CD4-positive, alpha-beta T cell treated with Interferon alpha-2 for 1 hour (primary cell): Measurements from ENCODE around the gene ARG2.
"Not testable (repeated sequence)": the region's sequence is repeated elsewhere in the genome, so short reads cannot be mapped to it uniquely, and the experiment has no call there.

Experiments used
- DNase-seq, 2 donors: peaks; one replicate each; pipeline ENCODE4 v3.0.0-alpha.2; 2020 to 2022

The ARG2 gene

DNA sequence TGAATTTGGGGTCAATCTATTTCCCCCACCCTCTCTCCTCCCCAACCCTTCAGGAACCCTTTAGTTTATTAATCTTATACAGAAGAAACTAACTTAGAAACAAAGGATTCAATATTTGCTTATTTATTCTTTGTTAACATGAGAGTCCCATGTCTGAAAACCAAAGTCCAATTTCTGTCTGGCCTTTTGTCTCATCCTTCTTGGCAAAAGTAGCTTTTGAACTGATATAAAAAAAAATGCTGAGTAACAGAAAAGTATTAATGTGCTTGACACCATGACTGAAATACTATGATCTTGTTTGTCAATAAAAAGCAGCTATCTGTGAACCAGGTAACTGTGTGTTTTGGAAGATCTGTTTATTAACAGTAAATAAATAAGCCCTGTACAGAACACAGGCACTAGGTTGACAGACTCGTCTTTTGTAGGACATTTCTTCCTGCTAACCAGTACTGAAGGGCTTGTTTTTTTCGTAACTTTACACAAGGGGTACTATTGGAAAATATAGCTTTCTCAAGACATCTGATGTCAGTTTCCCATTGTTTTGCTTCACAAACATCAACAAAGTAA, 30.4 kb upstream of the ARG2 start:
- no peak for DNase-seq

DNA sequence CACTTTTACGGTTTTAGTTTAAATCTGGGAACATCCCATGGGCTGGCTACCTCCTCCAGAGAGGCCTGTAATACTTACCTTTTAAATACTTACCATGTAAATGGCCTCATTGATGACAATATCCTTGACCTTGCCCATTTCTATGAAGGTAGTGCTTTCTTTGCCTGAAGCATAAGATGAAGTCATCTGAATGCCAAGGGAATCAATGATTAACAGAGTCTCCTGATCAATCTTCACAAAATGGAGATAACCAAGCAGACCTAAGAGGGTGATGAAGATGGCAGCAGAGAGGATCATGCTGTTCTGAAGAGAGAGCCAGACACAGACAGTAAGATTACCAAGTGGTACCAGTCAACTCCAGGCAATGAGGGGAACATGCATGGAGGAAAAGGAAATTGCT, 26.1 kb upstream of the ARG2 start:
- DNase-seq = not testable (repeated sequence)

DNA sequence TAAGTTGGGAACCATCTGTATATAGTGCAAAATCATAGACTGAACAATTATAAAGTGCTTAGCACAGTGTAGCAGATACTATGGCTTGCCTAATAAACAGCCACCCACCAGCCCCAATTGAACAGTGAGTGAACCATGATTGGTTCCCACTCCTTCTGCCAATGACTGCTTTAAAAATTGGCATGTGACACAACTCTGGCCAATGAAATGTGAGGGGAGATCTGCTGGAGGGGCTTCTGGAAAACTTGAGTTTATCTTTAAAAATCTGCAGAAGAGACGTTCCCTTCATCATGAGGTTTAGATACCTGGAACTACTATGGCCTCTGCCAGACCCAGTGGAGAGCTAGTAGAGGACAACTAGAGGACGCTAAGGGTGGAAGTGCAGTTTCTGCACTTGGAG, 24.3 kb upstream of the ARG2 start:
- DNase-seq = no peak

DNA sequence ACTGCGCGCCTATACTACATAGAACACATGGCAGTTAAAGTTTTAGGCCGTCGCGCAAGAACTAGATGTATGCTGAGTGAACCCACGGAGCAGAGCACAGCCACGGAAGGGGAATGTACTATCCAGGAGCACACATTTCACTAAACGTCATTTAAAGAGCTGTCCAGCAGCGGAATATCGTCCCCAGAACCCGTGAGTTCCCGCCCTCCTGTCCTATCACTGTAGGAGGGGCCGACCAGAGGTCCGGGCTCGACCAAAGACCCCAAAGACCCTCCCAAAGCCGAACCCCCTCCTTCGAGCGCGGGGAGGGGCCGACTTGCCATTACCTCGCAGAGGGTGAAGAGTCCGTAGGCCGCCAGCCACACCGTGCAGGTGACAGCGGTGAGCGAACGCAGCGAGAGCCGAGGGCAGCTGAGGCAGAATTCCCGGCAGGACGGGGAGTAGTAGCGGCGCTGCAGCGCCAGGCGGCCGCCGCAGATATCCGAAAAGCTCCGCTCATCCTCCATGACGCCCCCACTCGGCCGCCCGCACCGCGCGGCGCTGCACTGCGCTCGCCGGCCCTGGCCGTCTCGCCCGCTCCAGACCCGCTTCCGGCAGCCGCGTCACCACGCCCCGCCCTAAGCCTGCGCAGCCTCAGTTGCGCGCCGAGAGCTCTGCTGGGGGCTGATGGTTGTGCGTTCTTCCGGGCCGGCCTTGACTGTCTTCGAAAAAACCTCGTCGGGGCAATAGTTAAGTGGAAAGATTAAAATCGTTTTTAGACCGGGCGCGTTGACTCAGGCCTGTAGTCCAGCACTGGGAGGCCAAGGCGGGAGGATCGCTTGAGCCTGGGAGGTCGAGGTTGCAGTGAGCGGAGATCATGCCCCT, 19.8 kb upstream of the ARG2 start, which contains the start of gene PIGH:
PIGH (minus strand) TSS at position 571 of the 864 bp plus-strand sequence; CDS start at position 506, 65 bp downstream.
- peak; percentile 94 to 96 for DNase-seq

DNA sequence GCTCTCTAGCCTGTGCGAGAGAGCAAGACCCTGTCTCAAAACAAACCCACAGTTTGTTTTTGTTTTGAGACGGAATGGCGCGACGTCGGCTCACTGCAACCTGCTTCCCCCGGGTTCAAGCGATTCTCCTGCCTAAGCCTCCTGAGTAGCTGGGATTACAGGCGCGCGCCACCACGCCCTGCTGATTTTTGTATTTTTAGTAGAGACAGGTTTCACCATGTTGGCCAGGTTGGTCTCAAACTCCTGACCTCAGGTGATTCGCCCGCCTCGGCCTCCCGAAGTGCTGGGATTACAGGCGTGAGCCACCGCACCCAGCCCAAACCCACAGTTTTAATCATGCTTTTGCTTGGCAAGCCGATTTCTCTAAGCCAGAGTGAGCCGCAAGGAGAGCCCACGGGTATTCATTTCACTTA, 19.2 kb upstream of the ARG2 start:
- not testable (repeated sequence) for DNase-seq

DNA sequence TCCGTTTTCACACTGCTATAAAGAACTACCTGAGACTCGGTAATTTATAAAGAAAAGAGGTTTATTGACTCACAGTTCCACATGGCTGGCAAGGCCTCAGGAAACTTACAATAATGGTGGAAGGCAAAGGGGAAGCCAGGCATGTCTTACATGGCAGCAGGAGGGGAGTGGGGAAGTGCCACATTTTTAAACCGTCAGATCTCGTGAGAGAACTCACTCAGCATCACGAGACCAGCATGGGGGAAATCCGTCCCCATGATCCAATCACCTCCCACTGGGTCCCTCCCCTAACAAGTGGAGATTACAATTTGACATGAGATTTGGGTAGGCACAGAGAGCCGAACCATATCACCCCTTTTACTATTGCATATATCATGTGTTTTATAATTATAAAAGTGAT, 17.6 kb upstream of the ARG2 start:
- DNase-seq = no peak

DNA sequence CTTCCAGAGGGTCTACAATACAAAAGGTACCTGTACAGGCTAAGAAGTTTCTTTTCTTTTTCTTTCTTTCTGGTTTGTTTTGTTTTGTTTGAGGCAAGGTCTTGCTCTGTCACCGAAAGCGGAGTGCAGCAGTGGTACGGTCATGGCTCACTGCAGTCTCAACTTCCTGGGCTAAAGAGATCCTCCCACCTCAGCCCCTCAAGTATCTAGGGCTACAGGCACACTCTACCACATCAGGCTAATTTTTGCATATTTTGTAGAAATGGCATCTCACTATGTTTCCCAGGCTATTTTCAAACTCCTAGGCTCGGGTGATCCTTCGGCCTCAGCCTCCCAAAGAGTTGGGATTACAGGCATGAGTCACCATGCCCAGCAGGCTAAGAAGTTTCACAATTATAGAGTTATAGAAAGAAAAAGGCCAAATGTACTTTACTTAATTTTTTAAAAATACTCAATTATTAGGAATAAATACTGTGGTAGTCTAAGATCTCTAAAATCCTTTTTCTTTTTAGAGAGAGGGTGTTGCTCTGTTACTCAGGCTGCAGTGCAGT, 16.6 kb upstream of the ARG2 start:
- DNase-seq = peak in 1 of 2 donors; percentile 55

DNA sequence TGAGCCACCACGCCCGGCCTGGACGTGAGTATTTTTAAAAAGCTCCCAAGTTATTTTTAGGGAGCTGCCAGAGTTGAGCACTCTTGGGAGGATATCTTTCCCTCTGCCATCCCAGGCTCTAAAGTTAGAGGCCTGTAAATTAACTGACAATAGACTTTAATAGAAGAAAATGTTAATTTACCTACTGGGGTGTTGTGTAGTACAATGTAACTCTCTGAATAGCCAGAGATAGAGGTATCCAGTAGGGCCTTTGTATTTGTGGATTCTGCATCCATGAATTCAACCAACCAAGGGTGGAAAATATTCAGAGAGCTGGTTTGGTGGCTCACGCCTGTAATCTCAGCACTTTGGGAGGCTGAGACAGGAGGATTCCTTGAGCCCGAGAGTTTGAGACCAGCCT, 12.1 kb upstream of the ARG2 start:
- no peak for DNase-seq

DNA sequence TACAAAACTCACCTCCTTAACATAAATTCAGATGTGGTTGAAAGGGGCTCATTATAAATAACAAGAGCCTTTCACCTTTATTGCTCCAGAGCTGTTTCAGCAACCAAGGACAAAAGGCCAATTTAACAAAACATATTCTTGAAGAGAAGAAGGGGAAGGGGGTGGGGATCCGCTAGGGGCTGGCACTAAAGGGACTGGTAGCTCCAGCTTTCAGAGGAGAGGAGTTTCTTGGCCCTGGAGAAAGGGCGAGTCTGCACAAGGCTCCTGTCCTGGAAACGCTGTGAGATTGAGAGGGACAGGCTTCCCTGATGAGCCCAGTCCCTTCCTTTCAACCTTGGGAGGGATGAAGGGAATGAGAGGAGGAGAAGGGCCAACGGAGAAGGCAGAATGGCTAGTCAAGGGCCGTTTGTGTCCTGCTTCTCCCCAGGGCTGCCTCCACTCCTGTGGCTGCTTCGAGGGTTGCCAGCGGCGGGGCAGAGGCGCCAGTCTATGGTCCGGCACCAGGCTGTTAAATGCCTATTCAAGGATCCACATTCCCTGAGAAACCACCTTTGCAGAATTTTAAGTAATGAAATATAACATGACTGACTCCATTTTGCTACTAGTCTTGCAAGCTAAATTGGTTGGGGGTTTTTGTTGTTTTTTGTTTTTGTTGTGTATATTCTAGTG, 9.9 kb upstream of the ARG2 start:
- no peak for DNase-seq

DNA sequence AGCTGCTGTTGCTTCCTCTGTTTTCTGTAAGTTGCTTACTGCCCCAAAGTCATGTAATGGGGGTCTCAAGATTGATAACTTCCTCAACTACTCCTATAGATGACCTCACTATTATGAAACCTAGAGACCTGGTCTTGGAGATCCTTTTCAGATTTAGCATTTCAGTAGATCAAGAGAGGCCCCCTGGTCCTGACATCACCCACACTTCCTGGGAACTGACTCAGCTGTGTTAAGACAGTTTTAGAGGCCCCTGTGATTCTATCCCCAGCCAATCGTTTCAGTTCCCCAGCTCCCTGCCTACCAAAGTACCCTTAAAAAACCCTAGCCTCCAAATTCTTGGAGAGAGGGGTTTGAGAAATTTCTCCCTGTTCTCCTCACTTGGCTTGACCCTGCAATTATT, 9.2 kb upstream of the ARG2 start:
- DNase-seq = no peak

DNA sequence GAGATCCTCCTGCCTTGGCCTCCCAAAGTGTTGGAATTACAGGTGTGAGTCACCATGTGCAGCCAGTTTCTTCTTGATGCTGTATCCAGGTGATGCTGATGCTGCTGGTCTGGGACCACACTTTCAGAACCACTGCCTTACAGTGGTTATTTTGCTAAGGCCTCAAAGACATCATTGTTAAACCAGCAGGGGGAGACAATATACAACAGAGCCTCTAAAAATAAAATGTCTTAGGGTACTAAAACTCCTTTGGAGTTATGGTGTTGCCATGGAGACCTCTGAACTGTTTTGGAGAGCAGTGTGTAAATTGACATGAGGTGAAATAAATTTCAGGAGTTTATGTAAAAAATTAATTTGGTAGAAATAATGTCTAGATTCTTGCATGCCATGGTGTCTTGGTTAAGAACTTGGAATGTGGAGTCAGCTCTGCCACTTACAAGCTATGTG, 1.1 kb upstream of the ARG2 start:
- peak; percentile 59 to 86 for DNase-seq

DNA sequence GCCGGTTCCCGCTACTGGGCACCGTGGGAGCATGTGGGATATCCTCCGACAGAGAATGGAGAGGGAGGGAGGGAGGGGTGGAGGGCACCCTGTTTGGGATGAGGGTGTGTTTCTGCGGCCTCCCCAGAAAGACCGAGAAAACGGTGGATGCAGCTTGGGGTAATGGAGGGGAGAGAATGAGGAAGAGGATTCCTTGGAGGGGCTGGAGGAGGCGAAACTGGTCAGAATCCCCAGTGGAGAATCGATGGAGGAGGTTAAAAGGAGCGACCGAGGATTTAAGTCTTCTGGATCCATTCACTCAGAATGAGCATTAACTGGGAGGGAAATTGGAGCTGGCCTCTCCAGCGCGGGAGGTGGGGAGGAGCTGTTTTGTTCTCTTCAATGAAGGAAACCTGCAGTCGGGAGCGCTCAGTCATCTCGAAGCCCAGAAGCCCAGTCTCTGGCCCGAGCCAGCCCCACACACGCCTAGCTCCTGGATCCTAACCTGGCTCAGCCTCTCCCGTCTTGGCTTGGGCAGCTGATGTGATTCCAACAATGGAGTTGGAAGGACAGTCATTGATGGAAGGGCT, 581 bp downstream of the ARG2 start:
- DNase-seq = no peak

DNA sequence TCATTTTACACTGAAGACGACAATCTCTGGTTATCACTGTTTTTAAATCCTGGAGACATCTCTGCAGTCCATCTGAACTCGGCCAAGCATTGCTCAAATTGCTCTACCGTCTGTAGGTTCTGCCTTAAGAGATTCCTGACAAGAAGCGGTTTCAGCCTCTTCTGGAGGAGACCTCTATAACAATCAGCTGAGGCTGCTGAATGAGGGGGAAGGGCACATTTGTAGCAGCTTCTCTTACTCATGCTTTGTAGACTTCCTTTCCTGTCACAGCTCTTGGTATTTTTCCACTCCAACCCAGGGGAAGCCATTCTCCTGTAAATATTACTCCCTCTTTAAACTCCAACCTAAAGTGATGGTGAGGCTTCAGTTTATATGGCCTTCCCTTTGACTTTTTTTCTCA, 3.0 kb downstream of the ARG2 start:
- DNase-seq = no peak

DNA sequence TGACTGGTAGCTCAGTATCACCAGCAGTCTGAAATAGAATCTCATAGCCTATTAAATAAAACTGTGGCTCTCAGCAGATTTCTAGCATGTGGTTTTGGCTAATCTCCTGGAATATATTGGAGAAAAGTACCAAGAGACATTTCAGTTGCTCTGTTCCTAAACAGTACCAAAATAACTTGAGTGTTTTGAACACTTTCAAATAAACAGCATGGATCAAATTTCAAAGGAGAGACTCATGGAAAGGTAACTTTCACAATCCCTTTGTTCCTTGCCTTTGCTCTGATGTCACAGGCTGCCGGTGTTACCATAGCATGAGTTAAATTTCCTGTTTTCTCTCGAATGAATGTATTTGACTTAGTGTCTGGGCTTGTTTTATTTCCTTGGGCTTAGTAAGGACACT, 3.4 kb downstream of the ARG2 start:
- DNase-seq = no peak

DNA sequence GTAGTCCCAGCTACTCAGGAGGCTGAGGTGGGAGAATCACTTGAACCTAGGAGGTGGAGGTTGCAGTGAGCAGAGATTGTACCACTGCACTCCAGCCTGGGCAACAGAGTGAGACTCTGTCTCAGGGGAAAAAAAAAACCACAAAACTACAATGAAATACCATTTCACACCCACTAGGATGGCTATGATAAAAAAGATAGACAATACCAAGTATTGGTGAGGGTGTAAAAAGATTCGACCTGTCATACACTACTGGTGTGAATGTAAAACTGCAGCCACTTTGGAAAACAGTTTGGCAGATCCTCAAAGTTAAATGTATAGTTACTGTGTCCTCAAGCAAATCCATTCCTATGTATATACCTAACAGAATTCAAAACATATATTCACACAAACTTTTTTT, 6.4 kb downstream of the ARG2 start:
- DNase-seq = not testable (repeated sequence)

DNA sequence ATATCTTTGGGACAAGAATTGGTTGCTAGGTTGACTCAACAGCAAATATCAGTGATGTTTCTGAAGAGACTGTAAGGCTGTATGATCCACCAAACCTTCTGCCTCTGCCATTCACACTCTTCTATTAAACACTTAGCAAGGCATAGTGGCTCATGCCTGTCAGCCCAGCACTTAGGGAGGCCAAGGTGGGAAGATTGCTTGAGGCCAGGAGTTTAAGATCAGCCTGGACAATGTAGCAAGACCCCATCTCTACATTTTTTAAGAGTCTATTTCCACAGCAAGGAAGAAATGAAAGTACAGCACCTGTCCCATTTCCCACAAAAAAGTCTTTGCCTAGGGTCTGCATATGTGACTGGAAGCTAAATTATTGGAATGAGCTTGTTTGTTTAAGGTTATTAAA, 7.8 kb downstream of the ARG2 start:
- no peak for DNase-seq

DNA sequence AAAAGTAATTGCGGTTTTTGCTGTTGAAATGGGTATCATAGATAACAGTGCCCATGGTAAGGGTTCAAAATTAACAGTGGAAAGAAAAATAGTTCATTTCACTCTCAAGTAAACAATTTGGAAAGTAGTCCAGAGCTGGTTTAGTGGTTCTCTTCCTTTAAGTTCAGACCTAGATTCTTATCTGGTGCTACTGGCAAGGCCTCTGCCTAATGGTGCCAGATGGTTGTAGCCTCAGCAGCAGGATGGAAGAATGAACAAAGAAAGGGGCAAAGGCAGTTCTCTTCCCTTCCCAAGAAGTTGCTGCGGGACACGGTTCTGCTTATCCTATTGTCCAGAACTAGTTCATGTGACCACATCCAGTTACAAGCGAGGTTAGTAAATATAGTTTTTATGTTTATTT, 10.5 kb downstream of the ARG2 start:
- DNase-seq = no peak

DNA sequence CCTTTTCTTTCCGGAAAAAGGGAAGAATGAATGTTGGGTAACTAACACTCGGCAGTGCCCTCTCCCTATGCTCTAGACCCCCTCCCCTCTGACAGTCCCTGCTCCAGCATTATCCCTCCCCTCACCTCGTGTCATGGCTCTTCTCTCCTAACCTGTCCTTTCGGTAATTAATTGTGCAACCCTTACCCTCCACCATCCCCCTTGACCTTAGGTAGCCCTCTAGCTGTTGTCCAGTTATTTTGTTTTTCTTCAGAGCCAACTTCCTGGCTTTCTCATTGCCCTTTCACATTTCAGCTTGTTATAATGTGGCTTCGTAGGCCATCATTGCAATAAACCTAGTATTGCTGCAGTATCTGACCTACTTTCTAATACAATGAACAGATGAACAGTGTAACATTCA, 11.2 kb downstream of the ARG2 start:
- DNase-seq = no peak

DNA sequence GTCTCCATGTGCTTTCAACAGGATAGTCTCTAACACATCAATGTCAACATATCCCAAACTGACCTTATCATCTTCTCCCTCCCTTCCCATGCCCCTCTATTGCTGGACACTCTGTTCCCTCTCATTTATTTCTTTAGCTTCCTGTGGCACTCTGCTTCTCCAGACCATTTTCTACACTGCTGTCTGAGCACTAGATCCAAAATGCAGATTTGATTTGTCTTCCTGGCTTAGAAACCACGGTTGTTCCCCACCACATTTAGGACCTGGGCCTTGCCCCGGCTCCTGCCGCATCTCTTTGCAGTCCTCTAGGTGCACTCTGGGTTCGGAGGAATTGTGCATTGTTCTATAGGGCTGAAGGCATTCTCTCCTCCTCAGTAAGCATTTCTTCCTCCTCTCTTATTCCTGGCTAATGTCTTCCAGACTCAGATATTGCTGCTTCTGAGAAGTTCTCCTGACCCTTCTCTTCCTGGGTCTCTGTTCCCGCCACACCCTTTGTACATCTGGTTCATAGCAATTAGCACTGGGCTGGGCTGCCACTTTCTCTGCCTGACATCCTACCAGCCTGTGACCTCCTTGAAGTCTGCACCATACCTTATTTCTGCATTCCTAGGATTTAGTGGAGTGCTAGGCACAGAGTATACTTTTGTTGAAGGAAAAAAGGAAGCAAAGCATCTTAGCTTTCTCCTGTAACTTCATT, 13.9 kb downstream of the ARG2 start:
- no peak for DNase-seq

DNA sequence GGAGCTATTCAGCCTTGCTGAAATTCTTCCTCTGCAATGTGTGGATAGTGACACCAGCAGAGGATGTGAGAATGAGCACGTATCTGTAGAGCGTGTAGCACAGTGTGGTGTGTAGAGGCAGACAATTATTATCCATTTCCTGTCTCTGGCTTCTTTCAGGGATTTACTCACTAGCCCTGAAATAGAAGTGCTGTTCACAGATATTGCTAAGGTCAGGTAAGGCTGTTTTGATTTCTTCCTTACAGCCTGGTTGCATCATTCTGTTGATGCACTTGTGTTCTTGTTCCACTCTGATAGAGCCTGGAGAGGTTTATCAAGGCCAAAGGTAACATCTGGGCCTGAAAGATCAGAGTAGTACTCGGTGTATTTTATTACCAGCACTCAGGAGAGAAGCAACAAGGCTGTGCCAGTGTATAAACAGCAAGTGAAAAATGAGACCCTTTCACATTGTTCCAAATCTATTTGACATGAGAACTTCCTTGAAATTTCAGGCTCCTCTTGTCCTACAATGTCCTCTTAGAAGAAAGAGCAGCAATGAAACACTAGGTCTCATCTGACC, 16.7 kb downstream of the ARG2 start:
- DNase-seq = no peak

DNA sequence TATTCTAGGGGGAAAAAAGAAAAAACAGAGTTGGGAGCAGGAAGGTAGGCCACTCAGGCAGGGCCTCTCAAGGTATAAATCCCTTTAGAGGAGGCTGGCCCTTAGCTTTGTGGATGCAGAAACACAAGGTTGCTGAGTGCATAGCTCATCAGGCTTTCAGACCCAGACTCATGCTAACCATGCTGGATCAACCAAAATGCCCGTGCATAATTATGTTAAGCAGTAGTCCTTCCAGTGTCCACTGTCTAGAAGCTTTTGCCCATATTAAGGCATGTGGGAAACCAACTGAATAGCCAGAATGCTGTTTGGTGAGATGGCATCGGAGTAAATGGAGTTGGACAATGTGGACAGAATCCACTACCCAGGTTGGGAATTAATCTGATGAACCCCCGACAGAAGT, 18.9 kb downstream of the ARG2 start:
- no peak for DNase-seq

DNA sequence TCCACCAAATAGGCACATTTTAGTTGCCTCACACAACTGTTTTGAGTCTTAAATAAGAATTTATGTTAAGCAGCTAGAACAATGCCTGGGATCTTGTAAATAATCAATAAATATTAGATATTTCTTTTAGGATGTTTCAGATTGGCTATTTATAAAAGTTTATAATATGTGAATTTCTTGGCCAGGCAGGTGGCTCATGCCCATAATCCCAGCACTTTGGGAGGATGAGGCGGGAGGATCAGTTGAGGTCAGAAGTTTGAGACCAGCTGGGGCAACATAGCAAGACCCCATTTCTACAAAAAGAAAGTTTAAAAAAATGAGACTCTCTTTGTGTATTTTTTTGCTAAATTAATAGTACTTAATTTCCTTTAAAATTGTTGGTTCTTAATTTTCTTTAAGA, 21.8 kb downstream of the ARG2 start:
- DNase-seq = no peak
